ENCODE results near the gene NSMCE4A.
"Not testable (repeated sequence)": the region's sequence is repeated elsewhere in the genome, so short reads cannot be mapped to it uniquely, and the experiment has no call there.

NSMCE4A gene

GRCh38 chr10:121988361-121989324 is 13.6 kb upstream of the NSMCE4A start, which contains the start of gene TACC2:
Gene TACC2 (plus strand): TSS chr10:121989163. CDS start chr10:122021982, 32,819 bp downstream.
- no peak for DNase-seq

GRCh38 chr10:121984463-121984862 is 9.4 kb upstream of the NSMCE4A start:
- DNase-seq, result no peak

DNA sequence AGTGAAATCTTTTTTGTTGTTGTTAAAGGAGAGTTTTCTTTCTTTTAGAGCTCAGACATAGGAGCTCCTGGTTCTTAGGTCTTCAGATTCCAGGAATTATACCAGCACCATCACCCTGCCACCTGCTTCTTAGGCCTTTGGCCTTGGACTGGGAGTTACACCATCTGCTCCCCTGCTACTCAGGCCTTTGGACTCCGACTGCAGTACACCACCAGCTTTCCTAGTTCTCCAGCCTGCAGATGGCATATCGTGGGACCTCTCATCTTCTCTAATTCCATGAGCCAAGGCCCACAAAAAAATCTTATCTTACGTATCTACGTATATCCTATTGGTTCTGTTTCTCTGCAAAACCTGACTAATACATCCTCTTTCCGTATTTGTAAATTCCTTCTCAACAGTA is 8.8 kb upstream of the NSMCE4A start:
- no peak for DNase-seq

- no peak for DNase-seq
Observed at GRCh38 chr10:121981346-121981745, 6.3 kb upstream of the NSMCE4A start.

GRCh38 chr10:121978511-121978910 is 3.5 kb upstream of the NSMCE4A start:
- DNase-seq, result no peak

DNA sequence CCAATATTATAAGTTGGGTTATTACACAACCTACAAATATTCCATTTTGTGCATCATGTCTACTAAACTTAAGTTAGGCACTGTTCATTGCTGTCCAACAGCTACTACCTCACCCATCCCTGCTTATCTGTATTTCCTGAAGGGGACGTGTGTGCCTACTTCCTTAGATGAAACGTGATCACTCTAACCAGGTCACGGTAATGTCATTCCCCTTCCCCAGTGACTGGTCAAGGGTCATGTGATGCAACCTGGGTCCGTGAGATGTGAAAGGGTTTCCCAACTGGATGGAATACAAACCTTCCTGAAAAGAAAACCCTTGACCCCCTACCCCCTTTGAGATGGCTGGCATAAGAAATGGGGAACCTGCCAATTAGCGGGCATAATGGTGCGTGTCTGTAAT is 1.6 kb upstream of the NSMCE4A start:
- no peak for DNase-seq

- DNase-seq, result no peak
Observed at GRCh38 chr10:121975295-121976086, 474 bp upstream of the NSMCE4A start.

DNA sequence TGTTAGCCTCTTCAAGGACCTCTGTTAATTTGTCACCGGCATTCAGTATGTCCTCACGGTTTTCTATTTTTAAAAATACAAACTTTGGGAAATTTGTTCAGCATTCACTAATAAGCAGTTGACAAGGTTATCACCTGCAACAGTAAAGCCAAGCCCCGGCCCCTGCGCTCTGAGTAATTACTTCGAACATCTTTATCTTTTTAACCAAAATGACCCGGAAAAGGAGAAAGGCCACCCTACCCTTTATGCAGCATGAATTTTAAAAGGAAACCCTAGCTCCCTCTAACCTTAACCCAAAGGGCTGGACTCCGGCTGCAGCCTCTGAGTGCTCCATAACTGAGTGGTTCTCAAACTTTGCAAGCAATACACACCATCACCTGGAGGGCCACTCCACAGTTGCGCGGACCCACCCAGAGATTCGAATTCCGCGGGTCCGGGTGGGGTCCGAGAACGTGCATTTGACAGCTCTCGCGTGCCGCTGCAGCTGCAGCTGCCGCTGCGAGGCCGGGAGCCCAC is 940 bp downstream of the NSMCE4A start:
- no peak for DNase-seq

DNA sequence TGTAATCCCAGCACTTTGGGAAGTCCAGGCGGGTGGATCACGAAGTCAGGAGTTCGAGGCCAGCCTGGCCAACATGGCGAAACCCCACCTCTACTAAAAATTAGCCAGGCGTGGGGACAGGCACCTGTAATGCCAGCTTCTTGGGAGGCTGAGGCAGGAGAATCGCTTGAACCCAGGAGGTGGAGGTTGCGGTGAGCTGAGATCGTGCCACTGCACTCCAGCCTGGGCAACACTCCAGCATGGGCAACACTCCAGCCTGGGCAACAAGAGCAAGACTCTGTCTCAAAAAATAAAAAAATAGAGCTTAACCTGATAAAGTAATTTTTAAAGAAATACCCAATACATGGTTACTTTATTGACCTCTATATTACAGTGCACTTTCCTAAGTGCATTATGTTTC is 5.9 kb downstream of the NSMCE4A start:
- DNase-seq, result not testable (repeated sequence)

DNA sequence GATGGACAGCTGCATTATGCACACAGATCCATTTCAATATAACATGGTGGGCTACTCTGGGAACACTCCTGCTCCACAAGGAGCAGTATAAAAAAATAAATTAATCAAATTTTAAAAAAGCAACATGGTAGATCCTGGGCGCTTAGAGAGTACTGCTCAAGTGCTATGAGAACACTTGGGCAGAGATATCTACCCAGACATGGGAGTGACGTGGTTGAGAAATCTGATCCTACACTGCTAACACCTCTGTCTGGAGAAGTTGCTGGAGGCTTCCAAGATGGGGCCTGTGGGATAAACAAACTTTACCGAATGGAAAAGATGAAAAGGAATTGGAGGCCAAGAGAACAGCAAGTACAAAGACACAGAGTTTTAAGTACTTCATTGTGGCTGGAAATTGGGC is 9.0 kb downstream of the NSMCE4A start:
- no peak for DNase-seq

DNA sequence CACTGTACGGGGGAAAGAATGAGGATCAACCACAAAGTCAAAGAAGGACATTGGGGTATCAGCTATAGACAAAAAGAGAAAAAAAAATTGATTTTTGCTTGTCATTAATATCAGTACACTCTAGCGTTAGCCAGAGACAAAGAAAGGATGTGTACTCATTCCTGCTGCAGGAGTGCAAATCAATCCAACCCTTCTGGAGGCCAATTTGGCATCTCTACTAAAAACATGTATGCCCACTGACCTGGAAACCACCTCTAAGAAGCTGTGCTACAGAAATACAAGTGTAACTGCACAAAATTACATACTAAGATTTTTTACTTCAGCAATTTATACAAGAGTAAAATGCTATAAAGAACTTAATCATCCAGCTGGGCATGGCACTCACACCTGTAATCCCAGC is 13.6 kb downstream of the NSMCE4A start:
- DNase-seq, result no peak

DNA sequence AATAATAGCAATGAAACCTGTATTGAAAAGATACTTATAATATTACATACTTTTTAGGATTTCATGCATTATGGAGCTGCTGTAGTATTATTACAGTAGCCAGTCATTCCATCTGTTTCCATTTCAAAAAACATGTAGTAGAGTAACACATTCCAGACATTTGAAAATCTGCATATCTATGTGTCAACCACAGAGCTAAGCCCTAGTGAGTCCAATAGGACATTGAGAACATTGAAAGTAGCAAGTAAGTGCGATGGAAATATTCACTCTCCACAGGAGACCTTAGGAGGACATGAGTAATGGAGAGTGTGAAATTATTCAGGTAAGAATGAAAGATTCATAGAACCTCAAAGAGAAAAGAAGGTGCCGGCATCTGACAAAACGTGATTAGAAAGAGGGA is 15.3 kb downstream of the NSMCE4A start:
- no peak for DNase-seq

DNA sequence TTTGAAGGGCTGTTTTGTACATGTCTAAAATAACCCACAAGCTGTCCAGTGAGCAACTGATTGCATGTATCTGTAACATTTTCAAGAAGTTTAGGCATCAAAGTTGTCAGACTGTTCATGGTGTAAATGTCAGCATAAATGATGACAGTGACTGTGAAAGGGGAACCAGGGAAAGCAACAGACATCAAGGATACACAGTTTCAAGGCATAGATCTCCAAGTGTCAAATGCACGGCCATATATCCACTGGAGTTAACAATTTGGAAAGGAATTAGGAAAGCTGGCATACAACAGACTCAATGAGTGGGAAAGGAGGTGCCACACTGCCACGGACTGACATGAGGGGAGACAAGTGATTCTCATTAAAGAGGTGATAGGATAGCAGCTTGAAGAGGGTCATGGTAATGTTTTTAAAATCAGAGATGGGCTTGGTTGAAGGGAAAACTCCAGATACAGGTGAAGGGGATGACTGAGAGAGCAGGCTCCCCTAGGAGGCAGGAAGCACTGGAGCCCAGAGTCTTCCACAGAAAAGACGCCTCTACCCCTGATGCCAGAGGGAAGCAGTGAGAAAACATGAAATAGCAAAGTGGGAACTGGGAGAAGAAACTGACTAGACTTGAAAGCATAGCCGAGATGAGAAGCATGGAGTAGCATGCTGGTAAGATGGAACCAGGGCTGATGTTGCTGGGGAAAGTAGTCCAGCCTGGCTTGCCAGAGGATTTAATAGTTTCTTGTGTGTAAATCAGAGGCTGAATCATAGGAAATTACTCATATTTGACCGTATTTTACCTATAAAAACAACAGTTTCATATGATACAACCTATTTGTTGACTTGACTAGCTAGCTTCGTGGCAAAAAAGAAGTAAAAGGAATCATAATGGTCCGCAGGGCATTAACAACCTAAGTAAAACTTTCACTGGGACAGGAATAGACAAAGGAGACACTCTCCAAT is 18.6 kb downstream of the NSMCE4A start:
- DNase-seq, result no peak

GRCh38 chr10:121952226-121952625 is 22.8 kb downstream of the NSMCE4A start:
- no peak for DNase-seq

- no peak for DNase-seq
Observed at GRCh38 chr10:121949451-121949850, 25.6 kb downstream of the NSMCE4A start.

GRCh38 chr10:121949049-121949448 is 26.0 kb downstream of the NSMCE4A start:
- no peak for DNase-seq

DNA sequence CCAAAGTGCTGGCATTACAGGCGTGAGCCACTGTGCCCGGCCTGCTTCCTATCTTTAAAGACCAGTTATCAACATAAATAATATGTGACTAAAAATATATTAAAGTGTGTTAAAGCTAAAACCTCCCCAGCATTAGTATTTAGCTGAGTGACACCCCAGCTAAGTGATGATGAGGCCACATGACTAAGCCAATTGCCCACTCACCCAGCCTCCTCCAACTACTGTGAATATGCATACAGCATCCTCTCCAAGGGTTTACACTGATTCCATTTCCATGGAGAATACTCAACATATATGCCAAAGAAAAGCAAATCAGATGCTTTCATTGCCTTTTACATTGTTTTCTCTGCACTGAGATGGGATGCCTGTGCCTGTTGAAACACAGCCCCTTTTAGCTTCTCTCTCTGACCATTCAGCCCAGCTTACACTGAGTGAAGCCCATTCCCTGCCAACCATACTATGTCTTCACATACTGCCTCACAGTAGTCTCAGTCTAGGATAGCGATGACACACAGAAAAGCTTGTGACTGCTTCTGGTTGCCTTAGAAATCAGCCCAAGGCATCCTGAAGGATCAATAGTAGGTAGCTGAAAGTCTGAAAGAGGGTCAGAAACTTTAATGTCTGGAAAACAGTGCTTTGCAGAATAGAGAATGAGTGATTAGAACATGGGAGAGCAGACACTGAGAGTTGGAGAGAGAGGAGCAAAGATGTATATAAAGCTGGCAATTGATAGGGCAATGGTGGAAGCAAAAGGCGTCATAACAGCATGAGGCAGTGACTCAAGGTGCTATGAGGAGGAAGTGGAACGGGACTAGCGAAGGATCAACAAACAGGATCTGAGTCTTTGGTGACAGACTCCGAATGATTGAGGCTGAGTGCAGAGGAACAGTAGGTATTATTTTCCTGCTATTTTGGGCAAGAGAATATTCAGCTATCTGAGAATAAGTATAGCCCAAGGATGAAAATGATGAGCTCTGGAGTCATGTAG is 27.4 kb downstream of the NSMCE4A start:
- no peak for DNase-seq

- DNase-seq, result no peak
Observed at GRCh38 chr10:121942749-121943416, 32.1 kb downstream of the NSMCE4A start.

DNA sequence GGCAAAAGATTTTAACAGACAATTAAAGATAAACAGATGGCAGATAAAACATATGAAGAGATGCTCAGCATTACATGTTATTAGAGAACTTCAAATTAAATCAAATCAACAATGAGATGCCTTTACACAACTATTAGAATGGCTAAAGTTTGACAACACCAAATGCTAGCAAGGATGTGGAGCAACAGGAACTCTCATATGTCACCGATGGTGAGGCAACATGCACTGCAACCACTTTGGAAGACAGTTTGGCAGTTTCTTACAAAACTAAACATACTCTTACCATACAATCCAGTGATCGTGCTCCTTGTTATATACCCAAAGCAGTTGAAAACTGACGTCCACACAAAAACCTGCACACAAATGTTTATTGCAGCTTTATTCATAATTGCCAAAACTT is 33.5 kb downstream of the NSMCE4A start:
- DNase-seq, result no peak

DNA sequence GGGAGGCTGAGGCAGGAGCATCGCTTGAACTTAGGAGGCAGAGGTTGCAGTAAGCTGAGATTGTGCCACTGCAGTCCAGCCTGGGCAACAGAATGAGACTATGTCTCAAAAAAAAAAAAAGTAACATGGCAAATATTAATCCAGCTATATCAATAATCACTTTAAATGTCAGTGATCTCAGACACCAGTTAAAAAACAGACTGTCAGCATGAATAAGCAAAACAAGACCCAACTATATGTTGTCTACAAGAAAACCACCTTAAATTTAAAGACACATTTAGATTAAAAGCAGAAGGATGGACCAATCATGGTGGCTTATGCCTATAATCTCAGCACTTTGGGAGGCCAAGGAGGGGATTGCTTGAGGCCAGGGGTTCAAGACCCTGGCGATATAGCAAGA is 38.7 kb downstream of the NSMCE4A start:
- no peak for DNase-seq

- no peak for DNase-seq
Observed at GRCh38 chr10:121935702-121936101, 39.3 kb downstream of the NSMCE4A start.

Measured in activated CD8-positive, alpha-beta memory T cell treated with anti-CD3 and anti-CD28 coated beads, Interleukin-2, amount 50 U/mL, for 4 hours (primary cell).